OCI-LY1 (cell line): ENCODE measurements around the gene METTL18.

ENCODE experiments used
- H2AFZ ChIP-seq: fragments of 200-600 bp; sonication (generic), shearing (Covaris generic); 2 replicates; pipeline ENCODE4 v1.6.0; 2014; ENCODE audit warnings: antibody characterized with exemption, mild to moderate bottlenecking, low read length
- H3F3A ChIP-seq: fragments of 200-600 bp; sonication (generic), shearing (Covaris generic); 2 replicates; pipeline ENCODE4 v1.6.0; 2014; ENCODE audit warnings: mild to moderate bottlenecking, antibody characterized with exemption, low read length, moderate library complexity; ENCODE audit not compliant: insufficient read depth
- H3K27ac ChIP-seq: fragments of 200-600 bp; sonication (generic); 2 replicates; pipeline ENCODE4 v1.5.1; 2014; ENCODE audit warnings: low read length, mixed run types, mild to moderate bottlenecking, low read depth; ENCODE audit not compliant: poor library complexity, severe bottlenecking
- H3K27me3 ChIP-seq: fragments of 200-600 bp; sonication (generic); 2 replicates; pipeline ENCODE4 v1.6.0; 2014; ENCODE audit warnings: antibody characterized with exemption, mild to moderate bottlenecking, low read length, moderate library complexity; ENCODE audit not compliant: insufficient read depth
- H3K36me3 ChIP-seq: fragments of 200-600 bp; sonication (generic); 2 replicates; pipeline ENCODE4 v1.6.1; 2014; ENCODE audit warnings: mild to moderate bottlenecking, antibody characterized with exemption, low read length, moderate library complexity, mixed read lengths; ENCODE audit not compliant: insufficient read depth
- H3K4me1 ChIP-seq: fragments of 200-600 bp; sonication (generic); 2 replicates; pipeline ENCODE4 v1.5.1; 2014; ENCODE audit warnings: mild to moderate bottlenecking, low read length, moderate library complexity; ENCODE audit not compliant: insufficient read depth, severe bottlenecking
- H3K4me2 ChIP-seq: fragments of 200-600 bp; sonication (generic), shearing (Covaris generic); 2 replicates; pipeline ENCODE4 v1.6.1; 2014; ENCODE audit warnings: low read length
- H3K4me3 ChIP-seq: fragments of 200-600 bp; sonication (generic); 2 replicates; pipeline ENCODE4 v1.5.1; 2014; ENCODE audit warnings: low read length, low read depth, mild to moderate bottlenecking, mixed read lengths; ENCODE audit not compliant: poor library complexity, severe bottlenecking
- H3K79me2 ChIP-seq: fragments of 200-600 bp; shearing (Covaris generic); 2 replicates; pipeline ENCODE4 v1.6.1; 2016; ENCODE audit warnings: mixed run types, low read length, mixed read lengths; ENCODE audit not compliant: insufficient read depth
- H3K9ac ChIP-seq: fragments of 200-600 bp; sonication (generic), shearing (Covaris generic); 2 replicates; pipeline ENCODE4 v1.6.1; 2014; ENCODE audit warnings: mild to moderate bottlenecking, low read length, mixed read lengths
- H3K9me2 ChIP-seq: fragments of 200-600 bp; sonication (generic), shearing (Covaris generic); 2 replicates; pipeline ENCODE4 v1.6.1; 2014; ENCODE audit warnings: low read depth, mild to moderate bottlenecking, low read length, mixed read lengths
- H3K9me3 ChIP-seq: fragments of 200-600 bp; shearing (Covaris generic); 2 replicates; pipeline ENCODE4 v1.6.1; 2014; ENCODE audit warnings: low read length, mixed read lengths
- H4K20me1 ChIP-seq: fragments of 200-600 bp; sonication (generic), shearing (Covaris generic); 2 replicates; pipeline ENCODE4 v1.6.0; 2016; ENCODE audit warnings: mild to moderate bottlenecking, low read length; ENCODE audit not compliant: insufficient read depth
- CTCF ChIP-seq: fragments of 200-600 bp; sonication (generic), shearing (Covaris generic); IDR thresholded peaks from 2 replicates; pipeline ENCODE4 v1.5.1; 2017; ENCODE audit warnings: mild to moderate bottlenecking, antibody characterized with exemption, low read length, moderate library complexity, mixed read lengths
- EZH2 ChIP-seq: fragments of 200-600 bp; sonication (generic), shearing (Covaris generic); IDR thresholded peaks from 2 replicates; pipeline ENCODE4 v1.8.0; 2017; ENCODE audit warnings: borderline replicate concordance, mixed run types, mild to moderate bottlenecking, antibody characterized with exemption, low read length, moderate library complexity, mixed read lengths

METTL18 gene

GRCh38 chr1:169782596-169782995 is 12.1 kb downstream of the METTL18 start:
- Histone ChIP-seq H3K4me2 (no peak overlapping the region), H3K9ac (no peak overlapping the region), H3K79me2 (no peaks in the 10 kb centered on the region), H2AFZ (no peak overlapping the region), H3F3A (no peaks in the 10 kb centered on the region), H3K4me1 (no peaks in the 10 kb centered on the region), H3K27ac (no peak overlapping the region), H3K9me3 (no peaks in the 10 kb centered on the region), H4K20me1 (no peaks in the 10 kb centered on the region), H3K36me3 (no peaks in the 10 kb centered on the region), H3K4me3 (no peak overlapping the region), H3K27me3 (no peaks in the 10 kb centered on the region), H3K9me2 (no peaks in the 10 kb centered on the region)
- TF ChIP-seq CTCF (no peak), EZH2 (no peak)

- Histone ChIP-seq H3K4me2 (no peak overlapping the region), H3K9me3 (no peaks in the 10 kb centered on the region), H3K4me1 (no peaks in the 10 kb centered on the region), H3K9ac (no peak overlapping the region), H3K9me2 (no peaks in the 10 kb centered on the region), H3K36me3 (no peaks in the 10 kb centered on the region), H3K27me3 (no peaks in the 10 kb centered on the region), H3F3A (no peaks in the 10 kb centered on the region), H4K20me1 (no peaks in the 10 kb centered on the region), H2AFZ (no peak overlapping the region), H3K4me3 (no peak overlapping the region), H3K79me2 (no peaks in the 10 kb centered on the region), H3K27ac (no peak overlapping the region)
- TF ChIP-seq EZH2 (no peak), CTCF (no peak)
Observed at GRCh38 chr1:169779970-169780369, 14.7 kb downstream of the METTL18 start.

- Histone ChIP-seq H2AFZ (no peak overlapping the region), H3K27me3 (no peaks in the 10 kb centered on the region), H3K9ac (no peak overlapping the region), H3K4me2 (no peak overlapping the region), H3K36me3 (no peaks in the 10 kb centered on the region), H3F3A (no peaks in the 10 kb centered on the region), H3K4me3 (no peak overlapping the region), H3K4me1 (no peaks in the 10 kb centered on the region), H3K9me3 (no peaks in the 10 kb centered on the region), H3K79me2 (no peaks in the 10 kb centered on the region), H3K27ac (no peak overlapping the region), H4K20me1 (no peaks in the 10 kb centered on the region), H3K9me2 (no peaks in the 10 kb centered on the region)
- no peak for TF ChIP-seq CTCF
- no peak for TF ChIP-seq EZH2
Observed at GRCh38 chr1:169779150-169779549, 15.6 kb downstream of the METTL18 start.
